ELF-1 (cell line): ENCODE measurements around the gene PLXNC1.

Experiments
- DNase-seq: peaks from one replicate; pipeline ENCODE4 v3.0.0-alpha.2; 2016; ENCODE audit warnings: low read depth, low spot score

The PLXNC1 gene

GRCh38 chr12:94204499-94205247, 56.3 kb downstream of the PLXNC1 start:
- DNase-seq = no peak

- no peak for DNase-seq
These were observed 57.4 kb downstream of the PLXNC1 start for GRCh38 chr12:94205822-94206221.

DNA sequence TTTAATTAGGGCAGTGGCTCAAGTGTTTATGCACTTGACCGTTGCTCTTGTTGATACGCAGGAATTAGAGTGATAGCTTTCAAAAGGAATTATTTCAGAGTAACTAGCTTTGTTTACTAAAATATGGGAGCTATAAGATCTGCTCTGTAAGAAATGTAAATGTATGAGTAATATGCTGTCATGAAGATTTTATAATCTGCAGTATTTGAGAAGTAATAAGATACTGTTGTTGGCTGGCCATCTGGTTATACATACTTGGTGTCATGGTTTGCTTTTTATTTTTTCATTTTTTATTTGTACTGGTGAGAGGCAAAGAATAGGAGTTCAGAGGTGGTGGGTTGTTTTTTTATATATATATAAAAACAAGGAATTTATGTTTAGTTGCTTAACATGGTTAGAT, 58.5 kb downstream of the PLXNC1 start:
- no peak for DNase-seq

DNA sequence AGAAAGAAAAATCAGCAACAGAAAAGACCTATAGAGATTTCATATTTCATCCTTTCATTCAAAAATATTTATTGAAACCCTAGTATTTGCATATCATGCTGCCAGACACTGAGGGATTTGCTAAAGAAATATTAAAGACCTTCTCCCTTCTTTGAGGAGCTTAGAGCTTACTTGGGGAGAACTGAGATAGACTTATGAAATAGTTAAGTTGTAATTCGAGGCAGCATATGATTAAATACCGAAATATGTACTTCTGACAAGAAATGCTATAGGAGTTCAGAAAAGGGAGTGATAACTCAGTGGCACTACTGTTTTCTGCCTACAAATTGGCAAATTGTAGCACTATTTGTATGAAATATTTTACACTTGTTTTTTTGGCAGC, 59.1 kb downstream of the PLXNC1 start:
- no peak for DNase-seq

DNA sequence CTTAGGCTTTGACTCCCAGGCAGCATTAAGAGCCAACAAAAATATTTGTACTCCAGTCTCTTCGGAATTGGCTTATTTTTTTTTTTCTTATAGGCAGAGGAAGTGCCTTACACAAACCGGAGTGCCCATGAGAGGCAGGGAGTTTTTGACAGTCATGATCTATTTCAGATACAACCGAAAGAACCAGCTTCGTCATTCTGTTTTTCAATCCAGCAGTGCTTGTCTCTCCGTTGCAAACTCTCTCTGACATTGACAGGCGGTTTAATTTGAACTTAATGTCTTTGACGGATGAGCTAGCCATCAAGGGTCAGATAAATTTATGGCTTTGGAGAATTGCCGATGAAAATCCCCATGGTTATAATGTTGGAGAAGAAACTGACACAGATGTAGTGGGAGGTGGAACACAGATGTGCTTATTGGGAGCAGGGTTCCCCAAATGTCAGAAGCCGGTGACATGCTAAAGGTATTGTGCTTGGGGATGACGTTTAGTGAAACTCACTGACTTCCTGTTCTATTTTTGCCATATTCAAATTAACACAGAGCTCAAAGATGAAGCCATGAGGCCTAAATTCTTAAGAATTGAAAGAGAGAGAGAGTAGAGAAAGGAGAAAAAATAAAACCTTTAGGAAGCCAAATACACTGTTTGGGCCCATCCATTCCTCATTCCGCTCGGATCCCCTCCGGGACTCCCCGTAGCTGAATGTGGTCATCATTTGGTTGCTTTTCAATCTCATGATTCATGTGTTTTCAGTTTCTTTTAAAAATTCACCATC, 59.7 kb downstream of the PLXNC1 start:
- DNase-seq = no peak

DNA sequence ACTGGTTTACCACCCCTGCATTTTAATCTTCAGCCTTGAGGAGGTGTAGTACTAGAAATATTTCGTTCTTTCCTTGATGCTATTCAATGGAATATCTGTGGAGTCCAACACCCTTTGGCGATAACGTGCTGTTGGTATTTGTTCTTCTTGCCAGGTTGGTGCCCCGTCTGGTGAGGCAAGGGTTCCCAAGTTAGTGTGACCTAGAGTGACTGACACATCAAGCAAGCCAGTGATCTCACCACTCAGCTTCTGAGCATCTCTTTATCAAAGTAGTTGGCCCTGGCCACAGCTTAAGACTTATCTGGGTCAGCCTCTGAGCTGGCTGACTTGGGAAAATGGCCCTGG, 60.2 kb downstream of the PLXNC1 start:
- DNase-seq = no peak

DNA sequence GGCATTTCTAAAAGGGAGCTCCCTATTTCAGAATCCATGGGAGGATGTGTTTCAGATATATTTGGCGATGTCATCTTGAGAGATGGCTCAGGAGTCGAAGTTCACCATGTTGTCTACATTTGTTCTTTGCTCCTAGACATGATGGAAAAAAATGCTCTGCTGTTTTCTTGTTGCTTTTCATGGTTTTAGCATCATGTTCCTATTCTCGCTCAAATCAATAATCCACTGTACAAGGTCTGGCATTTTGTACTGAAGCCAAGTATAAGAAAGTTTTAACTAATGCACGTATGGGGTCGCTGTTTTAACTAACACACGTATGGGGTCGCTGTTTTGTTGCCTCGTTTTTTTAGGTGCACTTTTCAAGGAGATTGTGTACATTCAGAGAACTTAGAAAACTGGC, 60.9 kb downstream of the PLXNC1 start:
- no peak for DNase-seq

DNA sequence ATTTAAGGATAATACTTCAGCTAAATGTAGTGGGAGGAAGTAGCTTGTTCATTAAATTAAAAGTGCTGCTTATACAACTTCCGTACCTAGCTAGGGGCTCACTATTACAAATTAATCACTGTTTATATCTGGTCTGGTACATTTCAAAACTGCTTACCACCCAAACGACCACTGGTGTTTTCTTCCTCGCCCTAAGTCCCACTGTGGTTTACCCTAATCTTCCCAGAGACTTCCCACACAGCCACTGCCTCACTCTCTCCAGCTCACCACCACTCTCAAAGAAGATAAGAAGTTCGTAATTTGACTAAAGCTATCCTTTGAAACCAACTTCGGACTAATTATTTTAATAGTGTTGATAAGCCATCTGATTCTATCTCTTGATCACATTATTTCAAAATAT, 62.6 kb downstream of the PLXNC1 start:
- no peak for DNase-seq

- DNase-seq = no peak
These were observed 69.9 kb downstream of the PLXNC1 start for GRCh38 chr12:94218233-94218632.

DNA sequence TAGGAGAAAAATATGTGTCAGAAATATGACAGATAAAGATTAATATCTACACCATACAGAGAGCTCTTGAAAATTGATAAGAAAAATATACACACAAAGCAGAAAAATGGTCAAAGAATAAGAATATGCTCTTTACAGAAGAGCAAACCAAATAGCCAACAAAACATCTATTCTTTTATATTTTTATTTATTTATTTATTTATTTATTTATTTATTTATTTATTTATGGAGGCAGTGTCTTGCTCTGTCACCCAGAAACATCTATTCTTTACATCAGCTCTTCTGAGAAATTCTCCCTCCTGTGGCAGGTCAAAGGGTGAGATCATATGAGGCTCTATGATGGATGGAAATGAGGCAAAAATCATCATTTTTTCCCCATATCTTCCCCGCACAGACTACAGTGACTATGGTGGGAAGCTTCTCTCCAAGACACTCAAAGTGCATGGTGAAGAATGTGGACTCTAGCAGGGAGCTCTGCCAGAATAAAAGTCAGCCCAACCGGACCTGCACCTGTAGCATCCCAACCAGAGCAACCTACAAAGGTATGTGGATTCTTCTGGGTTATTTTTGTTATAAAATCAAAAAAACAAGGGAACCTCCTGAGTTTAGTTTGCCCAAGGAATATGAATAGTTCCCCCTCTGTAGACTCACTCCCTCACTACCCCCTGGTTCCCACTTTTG, 71.4 kb downstream of the PLXNC1 start:
- no peak for DNase-seq

GRCh38 chr12:94220804-94221203, 72.4 kb downstream of the PLXNC1 start:
- no peak for DNase-seq

- no peak for DNase-seq
These were observed 74.1 kb downstream of the PLXNC1 start for GRCh38 chr12:94222351-94223084.

GRCh38 chr12:94223842-94224241, 75.5 kb downstream of the PLXNC1 start:
- no peak for DNase-seq

DNA sequence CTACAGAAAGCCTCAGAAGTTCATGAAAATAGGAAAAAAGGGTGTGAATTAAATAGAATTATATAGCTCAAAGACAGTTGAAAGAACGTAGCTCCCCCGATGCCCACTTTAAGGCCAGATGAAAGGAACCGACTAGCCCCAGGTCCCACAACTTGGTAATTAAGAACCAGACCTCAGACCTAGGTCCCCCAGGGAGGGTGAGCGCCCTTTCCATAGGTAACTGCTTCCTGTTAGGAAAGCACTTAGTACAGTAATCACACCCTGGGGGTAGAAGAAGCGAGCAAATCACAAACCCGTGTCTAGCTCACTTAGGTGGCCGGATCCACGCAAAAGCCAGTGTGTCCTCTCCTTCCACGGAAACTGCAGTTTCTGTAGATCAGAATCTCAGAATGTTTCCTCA, 77.1 kb downstream of the PLXNC1 start:
- DNase-seq = peak; percentile 68

GRCh38 chr12:94225947-94226630, 77.7 kb downstream of the PLXNC1 start:
- peak; percentile 69 for DNase-seq

DNA sequence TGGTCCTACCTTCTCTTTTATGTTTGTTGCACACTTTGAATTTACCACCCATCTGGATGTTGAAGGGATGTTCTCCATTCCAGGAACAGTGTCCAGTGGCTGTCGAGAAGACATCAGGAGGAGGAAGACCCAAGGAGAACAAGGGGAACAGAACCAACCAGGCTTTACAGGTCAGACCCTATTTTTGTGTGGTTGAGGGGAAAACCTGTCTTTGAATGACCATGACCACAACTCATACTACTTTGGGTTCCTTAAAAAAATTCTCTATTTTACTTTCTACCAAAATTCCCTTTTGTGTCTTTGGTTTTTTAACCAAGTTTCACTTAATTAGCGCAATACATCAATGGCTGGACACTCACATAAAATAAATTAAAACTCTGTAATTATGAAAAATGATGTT, 78.7 kb downstream of the PLXNC1 start:
- DNase-seq = no peak

DNA sequence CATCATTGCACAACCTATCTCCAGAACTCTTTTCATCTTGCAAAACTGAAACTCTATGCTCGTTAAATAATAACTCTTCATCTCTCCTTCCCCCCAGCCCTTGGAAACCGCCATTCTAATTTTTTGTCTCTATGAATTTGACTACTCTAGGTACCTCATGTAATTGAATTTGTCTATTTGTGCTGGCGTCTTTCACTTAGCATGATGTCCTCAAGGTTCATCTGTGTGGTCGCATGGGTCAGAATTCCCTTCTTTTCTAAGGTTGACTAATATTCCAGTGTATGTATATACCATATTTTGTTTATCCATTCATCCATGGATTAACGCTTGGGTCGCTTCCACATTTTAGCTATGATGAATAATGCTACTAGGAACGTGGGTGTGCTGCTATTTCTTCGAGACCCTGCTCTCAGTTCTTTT, 80.1 kb downstream of the PLXNC1 start:
- no peak for DNase-seq

DNA sequence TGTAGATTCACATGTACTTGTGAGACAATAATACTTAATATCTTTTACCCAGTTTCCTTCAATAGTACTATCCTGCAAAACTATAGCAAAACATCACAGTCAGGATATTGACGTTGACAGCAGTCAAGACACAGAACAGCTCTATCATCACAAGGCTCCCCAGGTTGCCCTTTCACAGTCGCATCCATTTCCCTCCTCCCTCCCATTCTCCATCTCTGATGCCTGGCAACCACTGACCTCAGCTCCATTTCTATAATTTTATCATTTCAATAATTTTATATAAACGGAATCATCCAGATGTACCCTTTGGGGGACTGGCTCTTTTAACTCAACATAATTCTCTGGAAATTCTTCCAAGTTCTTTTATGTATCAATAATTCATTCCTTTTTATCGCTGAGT, 81.5 kb downstream of the PLXNC1 start:
- no peak for DNase-seq

DNA sequence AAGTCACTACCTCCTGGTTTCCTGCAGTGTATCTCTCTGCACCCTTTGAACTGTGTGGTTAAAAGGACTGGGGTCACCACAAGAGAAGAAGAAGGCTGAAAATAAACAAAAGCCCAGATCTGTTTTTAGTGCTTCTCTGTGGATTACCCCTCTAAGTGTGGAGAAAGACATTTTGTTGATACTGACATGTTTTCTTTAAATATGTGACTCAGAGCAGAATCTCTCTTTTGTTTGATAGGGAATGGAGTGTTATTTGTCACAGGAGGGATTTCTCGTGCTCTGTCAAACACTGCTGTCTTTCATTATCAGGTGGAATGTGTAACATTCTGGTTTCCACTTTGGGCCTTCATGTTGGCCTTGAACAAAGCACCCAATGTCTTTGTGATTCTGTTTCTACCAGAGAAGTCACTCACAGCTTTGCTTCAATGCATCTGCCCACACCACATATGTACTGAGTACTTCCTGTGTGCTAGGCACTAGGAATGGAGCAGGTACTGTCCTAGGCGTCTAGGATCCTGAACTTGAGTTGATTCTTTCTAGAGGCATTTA, 82.1 kb downstream of the PLXNC1 start:
- DNase-seq = no peak

GRCh38 chr12:94231709-94232108, 83.3 kb downstream of the PLXNC1 start:
- DNase-seq = no peak

GRCh38 chr12:94235848-94236247, 87.5 kb downstream of the PLXNC1 start:
- DNase-seq = no peak
